CD4-positive, CD25-positive, alpha-beta regulatory T cell (primary cell): ENCODE results near the gene PRKCA. TPM values are rescaled to one million over a fixed set of nuclear protein-coding genes. Genes with fewer than 3 reads are reported as not detected.
"Not testable (repeated sequence)": the region's sequence is repeated elsewhere in the genome, so short reads cannot be mapped to it uniquely, and the experiment has no call there.

Experiments used
- ATAC-seq, 2 donors: fragments of 150-1000 bp; cut with Tn5 transposase; one replicate each; pipeline ENCODE4 v1.10.0; 2021; ENCODE audit warnings: low read depth in 2 of 2, moderate number of reproducible peaks in 2 of 2, moderate library complexity in 1 of 2
- DNase-seq, 3 donors: peaks; one replicate each; pipeline versions ENCODE4 v3.0.0 to v3.0.0-alpha.2; 2012 to 2022; ENCODE audit warnings: mixed read lengths in 1 of 3
- H3K27ac ChIP-seq: one replicate; pipeline ENCODE4 v1.7.0; 2013; ENCODE audit warnings: mild to moderate bottlenecking, low read length; ENCODE audit not compliant: insufficient read depth, poor library complexity, severe bottlenecking
- H3K27me3 ChIP-seq: one replicate; pipeline ENCODE4 v1.7.0; 2013; ENCODE audit warnings: low read length; ENCODE audit not compliant: control insufficient read depth, insufficient read depth
- H3K36me3 ChIP-seq: one replicate; pipeline ENCODE4 v1.7.0; 2013; ENCODE audit warnings: mild to moderate bottlenecking, low read length, moderate library complexity; ENCODE audit not compliant: control insufficient read depth, insufficient read depth
- H3K4me1 ChIP-seq: 2 replicates; pipeline ENCODE4 v1.7.0; 2013; ENCODE audit warnings: mild to moderate bottlenecking, low read length; ENCODE audit not compliant: insufficient read depth, control insufficient read depth, poor library complexity, severe bottlenecking
- H3K4me3 ChIP-seq: one replicate; pipeline ENCODE4 v1.7.0; 2013; ENCODE audit warnings: low read depth, mild to moderate bottlenecking, low read length, moderate library complexity
- H3K9me3 ChIP-seq, 2 experiments: 1 replicate in 1 of 2; 2 replicates in 1 of 2; pipeline ENCODE4 v1.7.0; 2013; ENCODE audit warnings: low read length in 2 of 2, mild to moderate bottlenecking in 1 of 2, moderate library complexity in 1 of 2; ENCODE audit not compliant: control insufficient read depth in 2 of 2
- H3K27ac Mint-ChIP-seq, 3 donors: one replicate each; pipeline ENCODE4 v1.8.0; 2020 to 2022; ENCODE audit warnings: mild to moderate bottlenecking in 3 of 3, mixed read lengths in 3 of 3, moderate library complexity in 2 of 3
- H3K27me3 Mint-ChIP-seq: one replicate; pipeline ENCODE4 v1.8.0; 2022; ENCODE audit warnings: mild to moderate bottlenecking, mixed read lengths
- H3K36me3 Mint-ChIP-seq: one replicate; pipeline ENCODE4 v1.8.0; 2020; ENCODE audit warnings: mixed read lengths
- H3K4me1 Mint-ChIP-seq, 4 donors: one replicate each; pipeline ENCODE4 v1.8.0; 2020 to 2022; ENCODE audit warnings: mixed read lengths in 4 of 4, mild to moderate bottlenecking in 1 of 4
- H3K4me3 Mint-ChIP-seq, 4 donors: one replicate each; pipeline ENCODE4 v1.8.0; 2020 to 2022; ENCODE audit warnings: mild to moderate bottlenecking in 4 of 4, mixed read lengths in 4 of 4, moderate library complexity in 3 of 4
- H3K9me3 Mint-ChIP-seq, 7 donors: one replicate each; pipeline ENCODE4 v1.8.0; 2020 to 2022; ENCODE audit warnings: mixed read lengths in 7 of 7, mild to moderate bottlenecking in 3 of 7, moderate library complexity in 2 of 7
- polyA plus RNA-seq, 4 donors: library from polyadenylated mRNA; unstranded; fragments of 300-500 nt; fragmentation: Illumina TruSeq; gene quantifications; one replicate each; pipeline ENCODE4 v1.2.3, GENCODE V29; 2021
- total RNA-seq: library from RNA; stranded (reverse); gene quantifications from one replicate; pipeline ENCODE4 v1.2.3, GENCODE V29; 2022

Gene PRKCA
- total and polyA plus RNA-seq, 5 donors from 2014 or later: 0.60 to 84.0 (median 2.0) TPM

- peaks cover 0 to 3% (median 0%) of the 10 kb centered on the region in 7 donors for H3K9me3 Mint-ChIP-seq
- H3K27me3 ChIP-seq: no peaks in the 10 kb centered on the region
- H3K4me3 Mint-ChIP-seq: no peak overlapping the region
These were observed 175.3 kb downstream of the PRKCA start for GRCh38 chr17:66477615-66478283.

GRCh38 chr17:66479230-66479889 lies 176.9 kb downstream of the PRKCA start:
- H3K4me3 Mint-ChIP-seq, H3K27me3 ChIP-seq, H3K4me3 ChIP-seq, H3K9me3 Mint-ChIP-seq, H3K4me1 ChIP-seq, DNase-seq, H3K27me3 Mint-ChIP-seq, H3K36me3 ChIP-seq, H3K27ac ChIP-seq, H3K27ac Mint-ChIP-seq, ATAC-seq, H3K9me3 ChIP-seq: not testable (repeated sequence)
- H3K4me1 Mint-ChIP-seq: peaks cover 5 to 34% (median 9%) of the 10 kb centered on the region in 4 donors
- peaks cover 26% of the 10 kb centered on the region for H3K36me3 Mint-ChIP-seq

More at GRCh38 chr17:66477615-66478283, 175.3 kb downstream of the PRKCA start:
- H3K4me1 ChIP-seq: no peaks in the 10 kb centered on the region
- H3K4me1 Mint-ChIP-seq: peaks cover 5 to 38% (median 9%) of the 10 kb centered on the region in 4 donors
- H3K36me3 ChIP-seq: no peaks in the 10 kb centered on the region
- H3K27me3 Mint-ChIP-seq: no peaks in the 10 kb centered on the region
- peaks cover 26% of the 10 kb centered on the region for H3K36me3 Mint-ChIP-seq
- no peak overlapping the region for H3K27ac ChIP-seq
- H3K4me3 ChIP-seq: no peak overlapping the region
- no peak overlapping the region for H3K27ac Mint-ChIP-seq
- no peaks in the 10 kb centered on the region for H3K9me3 ChIP-seq
- ATAC-seq (no peak), DNase-seq (no peak)

- Histone ChIP-seq H3K9me3 (no peaks in the 10 kb centered on the region), H3K27ac (no peak overlapping the region), H3K27me3 (no peaks in the 10 kb centered on the region), H3K4me3 (no peak overlapping the region), H3K36me3 (no peaks in the 10 kb centered on the region), H3K4me1 (no peaks in the 10 kb centered on the region)
- no peaks in the 10 kb centered on the region for H3K27me3 Mint-ChIP-seq
- H3K36me3 Mint-ChIP-seq: peaks cover 23% of the 10 kb centered on the region
- H3K27ac Mint-ChIP-seq: no peak overlapping the region
- H3K4me3 Mint-ChIP-seq: no peak overlapping the region
- H3K9me3 Mint-ChIP-seq: peaks cover 0 to 3% (median 0%) of the 10 kb centered on the region in 7 donors
- DNase-seq (no peak), ATAC-seq (no peak)
- peaks cover 5 to 36% (median 11%) of the 10 kb centered on the region in 4 donors for H3K4me1 Mint-ChIP-seq
These were observed 177.8 kb downstream of the PRKCA start for GRCh38 chr17:66480243-66480642.

- H3K27ac Mint-ChIP-seq: no peak overlapping the region
These were observed 178.4 kb downstream of the PRKCA start for GRCh38 chr17:66480802-66481201.

GRCh38 chr17:66481271-66481670 lies 178.9 kb downstream of the PRKCA start:
- Histone ChIP-seq H3K9me3 (no peaks in the 10 kb centered on the region), H3K27ac (no peak overlapping the region), H3K27me3 (no peaks in the 10 kb centered on the region), H3K4me1 (no peaks in the 10 kb centered on the region), H3K36me3 (no peaks in the 10 kb centered on the region), H3K4me3 (no peak overlapping the region)
- Mint-ChIP-seq H3K4me1 (peaks cover 5 to 35% (median 15%) of the 10 kb centered on the region in 4 donors), H3K9me3 (peaks cover 0 to 3% (median 0%) of the 10 kb centered on the region in 7 donors), H3K27ac (no peak overlapping the region), H3K36me3 (peaks cover 20% of the 10 kb centered on the region), H3K4me3 (no peak overlapping the region), H3K27me3 (no peaks in the 10 kb centered on the region)
- DNase-seq (no peak), ATAC-seq (no peak)

More at GRCh38 chr17:66480802-66481201, 178.4 kb downstream of the PRKCA start:
- H3K36me3 ChIP-seq: no peaks in the 10 kb centered on the region
- Mint-ChIP-seq H3K27me3 (no peaks in the 10 kb centered on the region), H3K4me1 (peaks cover 5 to 36% (median 15%) of the 10 kb centered on the region in 4 donors), H3K4me3 (no peak overlapping the region), H3K9me3 (peaks cover 0 to 3% (median 0%) of the 10 kb centered on the region in 7 donors), H3K36me3 (peaks cover 20% of the 10 kb centered on the region)
- no peaks in the 10 kb centered on the region for H3K4me1 ChIP-seq
- DNase-seq (no peak), ATAC-seq (no peak)
- H3K27me3 ChIP-seq: no peaks in the 10 kb centered on the region
- H3K9me3 ChIP-seq: no peaks in the 10 kb centered on the region
- no peak overlapping the region for H3K4me3 ChIP-seq
- no peak overlapping the region for H3K27ac ChIP-seq

GRCh38 chr17:66483906-66484305 lies 181.5 kb downstream of the PRKCA start:
- ATAC-seq: no peak
- no peaks in the 10 kb centered on the region for H3K4me1 ChIP-seq
- H3K9me3 ChIP-seq: no peaks in the 10 kb centered on the region
- H3K4me3 ChIP-seq: no peak overlapping the region
- DNase-seq: no peak
- H3K27me3 ChIP-seq: no peaks in the 10 kb centered on the region
- H3K4me3 Mint-ChIP-seq: no peak overlapping the region
- no peak overlapping the region for H3K27ac ChIP-seq
- H3K27ac Mint-ChIP-seq: peak overlapping the region in 1 of 3 donors; percentile 6
- peaks cover 0 to 53% (median 25%) of the 10 kb centered on the region in 4 donors for H3K4me1 Mint-ChIP-seq
- no peaks in the 10 kb centered on the region for H3K27me3 Mint-ChIP-seq
- H3K36me3 ChIP-seq: no peaks in the 10 kb centered on the region
- H3K36me3 Mint-ChIP-seq: peaks cover 11% of the 10 kb centered on the region
- H3K9me3 Mint-ChIP-seq: peaks cover 0 to 2% (median 0%) of the 10 kb centered on the region in 7 donors

GRCh38 chr17:66485309-66485947 lies 183.0 kb downstream of the PRKCA start:
- Mint-ChIP-seq H3K4me1 (peaks cover 0 to 58% (median 24%) of the 10 kb centered on the region in 4 donors), H3K36me3 (peaks cover 4% of the 10 kb centered on the region), H3K4me3 (no peak overlapping the region), H3K27me3 (no peaks in the 10 kb centered on the region), H3K27ac (no peak overlapping the region), H3K9me3 (peaks cover 0 to 1% (median 0%) of the 10 kb centered on the region in 7 donors)
- ATAC-seq (no peak), DNase-seq (no peak)
- H3K4me3 ChIP-seq: no peak overlapping the region
- no peaks in the 10 kb centered on the region for H3K9me3 ChIP-seq
- H3K27me3 ChIP-seq: no peaks in the 10 kb centered on the region
- no peaks in the 10 kb centered on the region for H3K36me3 ChIP-seq
- no peak overlapping the region for H3K27ac ChIP-seq
- H3K4me1 ChIP-seq: no peaks in the 10 kb centered on the region
